Dendritic cell treated with granulocyte-macrophage colony-stimulating factor and Interleukin-4, amounts not matched to agents 40 ng/mL and 50 ng/mL, for 4 days (primary cell): ENCODE data around the gene CLEC2D.

ENCODE experiments used
- H3K27ac Mint-ChIP-seq: one replicate; pipeline ENCODE4 v1.8.0; 2022; ENCODE audit warnings: mild to moderate bottlenecking, mixed read lengths
- H3K27me3 Mint-ChIP-seq: one replicate; pipeline ENCODE4 v1.8.0; 2022; ENCODE audit warnings: mild to moderate bottlenecking, mixed read lengths
- H3K36me3 Mint-ChIP-seq: one replicate; pipeline ENCODE4 v1.8.0; 2022; ENCODE audit warnings: low read depth, mixed read lengths
- H3K4me1 Mint-ChIP-seq: one replicate; pipeline ENCODE4 v1.8.0; 2022; ENCODE audit warnings: low read depth, mixed read lengths
- H3K4me3 Mint-ChIP-seq: one replicate; pipeline ENCODE4 v1.8.0; 2022; ENCODE audit warnings: mild to moderate bottlenecking, moderate library complexity, mixed read lengths
- H3K9me3 Mint-ChIP-seq: one replicate; pipeline ENCODE4 v1.8.0; 2022; ENCODE audit warnings: mixed read lengths
- intact Hi-C: fragments of 100-400 bp; cut with micrococcal nuclease; formaldehyde crosslinking; loops from one replicate; pipeline ENCODE4 v1.15.0; 2022

The CLEC2D gene

DNA sequence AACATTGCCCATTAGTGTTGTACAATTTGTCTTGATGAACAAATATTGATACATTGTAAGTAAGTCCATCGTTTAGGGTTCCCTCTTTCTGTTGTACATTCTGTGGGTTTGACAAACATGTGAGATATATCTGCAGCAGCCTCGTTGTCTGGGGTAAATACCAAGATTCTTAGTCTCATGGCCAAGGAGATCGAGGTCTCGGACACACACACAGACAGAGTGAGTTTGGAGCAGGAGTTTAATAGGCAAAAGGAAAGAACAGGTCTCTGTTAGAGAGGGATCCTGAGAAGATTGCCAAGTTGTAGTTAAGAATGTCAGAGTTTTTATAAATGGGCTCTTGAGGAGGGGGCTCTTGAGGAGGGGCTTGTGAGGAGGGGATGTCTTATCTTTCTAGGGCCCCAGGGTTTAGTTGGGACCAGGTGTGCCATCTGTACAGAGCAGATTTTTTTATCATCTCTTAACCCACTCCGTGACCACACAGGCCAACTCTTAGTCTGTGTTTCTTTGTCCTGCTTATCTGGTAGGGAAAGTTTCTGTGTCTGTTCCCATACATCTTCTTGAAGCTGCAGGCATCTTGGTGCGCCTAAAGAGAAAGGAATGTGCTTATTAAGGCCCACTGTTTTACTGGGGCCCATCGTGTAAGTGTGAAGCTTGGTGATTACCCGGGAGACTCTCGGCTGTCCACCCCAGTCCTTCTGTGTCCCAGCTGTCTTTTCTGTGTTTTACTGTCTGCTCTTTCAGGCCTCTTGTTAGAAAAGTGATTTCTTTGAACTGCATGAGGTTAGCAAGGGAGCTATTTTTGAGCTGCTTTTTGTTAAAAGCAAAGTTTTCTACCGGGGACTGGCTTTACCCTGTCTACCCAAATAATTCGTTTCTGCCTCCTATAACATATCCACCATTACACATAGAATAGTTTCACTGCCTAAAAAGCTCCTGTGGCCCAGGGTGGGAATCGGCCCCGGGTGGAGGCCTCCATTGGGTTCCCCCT lies 22.4 kb upstream of the CLEC2D start:
- peaks cover 41% of the 10 kb centered on the region for H3K4me1 Mint-ChIP-seq
- no peaks in the 10 kb centered on the region for H3K27me3 Mint-ChIP-seq
- H3K4me3 Mint-ChIP-seq: peak overlapping the region; percentile 97
- H3K36me3 Mint-ChIP-seq: peaks cover 36% of the 10 kb centered on the region
- H3K27ac Mint-ChIP-seq: peak overlapping the region; percentile 96
- peaks cover 8% of the 10 kb centered on the region for H3K9me3 Mint-ChIP-seq
- intact Hi-C loops: no loop called here

DNA sequence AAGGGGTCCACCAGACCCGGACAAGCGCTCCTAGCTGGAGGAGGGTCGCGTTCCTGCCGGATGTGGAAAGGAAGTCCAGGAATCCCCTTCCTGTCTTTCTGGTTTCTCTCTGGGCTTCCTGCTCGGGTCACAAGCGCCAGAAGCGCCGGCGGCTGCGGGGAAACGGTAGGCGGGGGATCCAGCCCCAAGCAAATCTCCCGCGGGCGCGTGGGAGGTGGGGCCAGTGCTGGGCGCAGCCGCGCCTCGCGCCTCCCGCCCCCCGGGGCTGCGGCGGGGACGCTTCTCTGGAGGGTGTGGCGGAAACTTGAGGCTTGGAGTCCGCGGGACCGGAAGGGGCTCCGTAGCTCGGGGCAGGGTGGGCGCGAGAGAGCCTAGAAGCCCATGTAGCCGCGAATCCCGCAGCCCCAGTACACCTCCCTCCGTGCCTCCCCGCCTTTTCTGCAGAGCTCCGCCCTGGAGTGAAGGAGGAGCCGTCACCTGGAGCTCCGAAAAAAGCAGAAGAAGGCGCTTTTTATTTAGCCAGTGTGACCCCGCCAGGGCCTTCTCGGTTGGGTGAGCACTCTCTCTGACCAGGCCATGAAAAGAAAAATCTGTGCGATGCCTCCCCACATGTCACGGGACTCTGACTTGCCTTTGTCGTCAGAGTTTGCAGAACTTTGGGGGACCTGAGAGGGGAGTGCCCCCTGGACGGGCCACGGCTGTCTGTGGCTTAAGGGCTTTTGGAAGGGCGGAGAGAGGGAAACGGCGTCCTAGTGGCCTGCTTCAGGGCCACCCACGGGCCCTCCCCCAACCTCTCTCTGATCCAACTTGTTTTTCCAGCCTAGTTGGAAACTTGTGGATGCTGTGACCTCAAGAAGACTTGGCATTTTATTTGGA lies 21.4 kb upstream of the CLEC2D start:
- Mint-ChIP-seq H3K4me1 (peaks cover 44% of the 10 kb centered on the region), H3K9me3 (peaks cover 8% of the 10 kb centered on the region), H3K27ac (peak overlapping the region; percentile 96), H3K27me3 (no peaks in the 10 kb centered on the region), H3K36me3 (peaks cover 39% of the 10 kb centered on the region), H3K4me3 (peak overlapping the region; percentile 97)
- intact Hi-C loops: no loop called here

DNA sequence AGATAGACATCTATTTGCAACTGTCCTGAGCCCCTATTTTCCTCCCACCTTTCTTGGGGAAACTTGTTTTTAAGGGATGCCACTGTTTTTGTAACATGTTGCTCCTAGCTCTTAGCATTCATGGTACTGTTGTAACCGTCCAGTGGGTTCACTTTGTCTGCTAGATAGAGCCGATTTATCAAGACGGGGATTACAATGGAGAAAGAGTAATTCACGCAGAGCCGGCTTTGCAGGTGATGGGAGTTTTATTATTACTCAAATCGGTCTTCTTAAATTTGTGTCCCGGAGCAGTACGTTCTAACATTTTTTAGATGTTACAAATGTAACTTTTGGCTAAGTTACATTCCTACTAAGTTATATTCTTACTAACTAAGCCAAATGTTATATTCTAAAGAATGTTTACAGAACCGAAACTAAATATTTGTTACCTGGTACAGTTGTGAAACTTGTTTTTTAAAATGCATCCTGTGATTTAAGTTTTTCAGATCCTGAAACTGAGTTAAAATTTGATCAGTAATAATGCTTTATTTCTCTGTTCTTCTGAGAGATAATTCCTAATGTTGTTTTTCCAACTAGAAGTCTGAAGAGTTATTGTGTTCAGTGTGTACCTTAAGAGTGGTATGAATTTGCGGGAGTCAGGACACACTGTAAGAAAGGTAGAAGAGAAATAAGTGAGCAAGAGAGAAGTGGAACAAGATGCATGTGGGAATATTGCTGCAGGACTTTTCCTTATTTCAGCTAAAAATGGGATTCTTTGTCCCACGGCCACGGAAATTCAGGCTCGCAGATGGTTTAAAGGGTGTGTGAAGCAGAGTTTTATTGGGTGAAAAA lies 20.6 kb upstream of the CLEC2D start:
- intact Hi-C loops: no loop called here
- Mint-ChIP-seq H3K9me3 (peaks cover 8% of the 10 kb centered on the region), H3K27ac (peak overlapping the region; percentile 96), H3K27me3 (no peaks in the 10 kb centered on the region), H3K4me1 (peaks cover 45% of the 10 kb centered on the region), H3K36me3 (peaks cover 47% of the 10 kb centered on the region), H3K4me3 (peak overlapping the region; percentile 97)

- Mint-ChIP-seq H3K36me3 (peaks cover 54% of the 10 kb centered on the region), H3K4me1 (peaks cover 48% of the 10 kb centered on the region), H3K27ac (peak overlapping the region; percentile 96), H3K9me3 (peaks cover 8% of the 10 kb centered on the region), H3K4me3 (peak overlapping the region; percentile 97), H3K27me3 (no peaks in the 10 kb centered on the region)
- intact Hi-C loops: no loop called here
Observed at GRCh38 chr12:9649532-9649940, 20.0 kb upstream of the CLEC2D start.

- H3K9me3 Mint-ChIP-seq: peaks cover 8% of the 10 kb centered on the region
- H3K4me1 Mint-ChIP-seq: peaks cover 48% of the 10 kb centered on the region
- H3K36me3 Mint-ChIP-seq: peaks cover 60% of the 10 kb centered on the region
- H3K27ac Mint-ChIP-seq: peak overlapping the region; percentile 96
- H3K4me3 Mint-ChIP-seq: peak overlapping the region; percentile 97
- no peaks in the 10 kb centered on the region for H3K27me3 Mint-ChIP-seq
- intact Hi-C loops: loop anchor here (5.0 kb wide), 1 partner anchor 77 kb away; no protein-coding TSS in a partner anchor
Observed at GRCh38 chr12:9650151-9650576, 19.3 kb upstream of the CLEC2D start.

DNA sequence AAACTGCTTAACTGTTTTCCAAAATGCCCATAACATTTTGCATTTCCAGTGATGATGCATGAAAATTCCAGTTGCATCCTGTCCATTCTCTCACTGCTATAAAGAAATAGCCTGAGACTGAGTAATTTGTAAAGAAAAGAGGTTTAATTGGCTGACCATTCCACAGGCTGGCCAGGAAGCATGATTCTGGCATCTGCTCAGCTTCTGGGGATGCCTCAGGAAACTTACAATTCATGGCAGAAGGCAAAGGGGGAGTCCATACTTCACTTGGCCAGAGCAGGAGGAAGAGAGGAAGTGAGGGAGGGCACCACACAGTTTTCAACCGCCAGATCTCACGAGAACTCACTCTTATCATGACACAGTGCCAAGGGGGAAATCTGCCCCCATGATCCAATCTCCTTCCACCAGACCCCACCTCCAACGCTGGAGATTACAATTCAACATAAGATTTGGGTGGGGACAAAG lies 18.2 kb upstream of the CLEC2D start:
- no peaks in the 10 kb centered on the region for H3K27me3 Mint-ChIP-seq
- intact Hi-C loops: loop anchor here (5.0 kb wide), 1 partner anchor 76 kb away; no protein-coding TSS in a partner anchor
- H3K9me3 Mint-ChIP-seq: peaks cover 8% of the 10 kb centered on the region
- H3K27ac Mint-ChIP-seq: peak overlapping the region; percentile 96
- H3K36me3 Mint-ChIP-seq: peaks cover 71% of the 10 kb centered on the region
- H3K4me1 Mint-ChIP-seq: peaks cover 57% of the 10 kb centered on the region
- H3K4me3 Mint-ChIP-seq: no peak overlapping the region

DNA sequence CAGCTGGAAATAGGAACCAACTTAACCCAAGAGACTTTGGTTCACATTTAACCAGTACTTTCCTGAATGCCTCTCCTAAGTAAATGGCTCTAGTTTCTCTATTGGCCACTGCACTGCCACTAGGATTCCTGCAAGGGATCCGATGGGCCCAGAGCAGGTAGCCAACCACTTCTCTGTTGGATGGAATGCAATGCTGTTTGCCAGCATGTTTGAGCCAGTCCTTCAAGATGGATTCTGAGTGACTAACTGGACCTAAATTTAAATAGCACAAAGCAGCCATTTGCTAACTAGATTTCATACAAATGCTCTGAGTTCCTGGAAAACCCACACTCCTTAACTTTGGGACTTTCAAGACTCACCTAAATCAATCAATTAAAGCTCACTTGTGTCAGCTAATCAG lies 9.5 kb upstream of the CLEC2D start:
- Mint-ChIP-seq H3K36me3 (peaks cover 97% of the 10 kb centered on the region), H3K27me3 (no peaks in the 10 kb centered on the region), H3K4me3 (no peak overlapping the region), H3K9me3 (no peaks in the 10 kb centered on the region), H3K27ac (no peak overlapping the region), H3K4me1 (peaks cover 8% of the 10 kb centered on the region)
- intact Hi-C loops: no loop called here

- H3K9me3 Mint-ChIP-seq: no peaks in the 10 kb centered on the region
- no peak overlapping the region for H3K27ac Mint-ChIP-seq
- H3K4me1 Mint-ChIP-seq: no peaks in the 10 kb centered on the region
- intact Hi-C loops: no loop called here
- H3K36me3 Mint-ChIP-seq: peaks cover 97% of the 10 kb centered on the region
- H3K27me3 Mint-ChIP-seq: no peaks in the 10 kb centered on the region
- no peak overlapping the region for H3K4me3 Mint-ChIP-seq
Observed at GRCh38 chr12:9661720-9662119, 7.8 kb upstream of the CLEC2D start.

DNA sequence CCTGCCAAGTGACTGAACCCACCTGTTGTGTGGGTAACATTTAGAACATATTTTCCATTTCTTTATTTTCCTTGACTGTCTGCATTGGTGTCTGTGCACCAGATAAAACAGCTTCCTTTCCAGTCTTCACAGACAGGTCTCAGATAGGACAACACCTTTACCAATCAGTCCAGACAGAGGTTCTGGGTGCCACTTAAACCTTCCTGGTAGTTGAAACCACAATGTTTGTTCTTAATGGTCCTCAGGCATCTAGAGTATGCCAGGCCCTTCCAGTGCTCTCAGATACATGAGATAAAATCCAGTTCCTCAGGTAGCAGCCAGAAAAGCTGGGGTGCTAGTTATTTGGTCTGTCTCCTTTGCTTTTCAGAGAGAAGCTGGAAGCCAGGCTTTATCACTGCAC lies 7.0 kb upstream of the CLEC2D start:
- Mint-ChIP-seq H3K4me1 (no peaks in the 10 kb centered on the region), H3K9me3 (no peaks in the 10 kb centered on the region), H3K27me3 (no peaks in the 10 kb centered on the region), H3K36me3 (peaks cover 97% of the 10 kb centered on the region), H3K4me3 (no peak overlapping the region), H3K27ac (no peak overlapping the region)
- intact Hi-C loops: no loop called here

GRCh38 chr12:9667403-9668160 lies 1.9 kb upstream of the CLEC2D start:
- Mint-ChIP-seq H3K27me3 (no peaks in the 10 kb centered on the region), H3K36me3 (peaks cover 87% of the 10 kb centered on the region), H3K4me1 (peaks cover 8% of the 10 kb centered on the region), H3K27ac (no peak overlapping the region), H3K9me3 (no peaks in the 10 kb centered on the region), H3K4me3 (no peak overlapping the region)
- intact Hi-C loops: no loop called here

DNA sequence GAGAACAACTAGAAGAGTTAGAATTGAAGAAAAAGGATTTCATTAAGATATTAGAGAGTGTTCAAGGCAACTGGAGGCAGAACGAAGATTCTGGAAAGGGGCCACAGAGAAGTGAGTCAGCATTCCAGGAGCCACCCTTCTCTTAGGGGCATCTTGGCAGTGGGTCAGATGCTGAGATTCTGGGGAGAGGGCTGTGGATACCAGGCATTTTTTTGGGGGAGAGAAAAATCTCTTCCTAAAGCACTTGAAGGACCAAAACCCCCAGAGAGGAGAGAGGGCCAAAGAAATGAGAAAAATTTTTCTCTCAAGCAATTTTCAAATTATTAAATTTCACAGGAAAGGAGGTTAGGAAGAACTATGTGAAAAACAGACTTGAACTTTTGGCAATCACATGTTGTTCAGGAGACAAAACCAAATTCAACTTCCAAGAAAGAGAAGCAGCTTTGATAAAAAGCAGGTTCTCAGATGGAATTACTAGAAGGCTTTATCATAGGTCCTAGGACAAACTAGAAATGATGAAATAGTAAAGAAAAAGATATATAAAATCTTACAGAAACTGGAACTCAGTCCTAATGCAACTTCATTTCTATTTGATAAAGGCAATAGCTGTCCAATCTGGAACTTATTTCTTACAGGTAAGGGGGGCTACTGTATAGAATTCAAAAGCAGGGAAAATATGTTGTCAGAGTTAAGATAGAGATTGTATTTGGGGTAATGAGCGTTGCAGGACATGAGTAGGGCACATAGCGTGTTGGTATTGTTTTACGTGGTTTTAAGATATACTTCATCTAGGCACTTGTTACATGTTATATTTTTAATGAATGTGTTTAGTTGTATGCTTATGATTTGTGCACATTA lies 1.1 kb upstream of the CLEC2D start:
- Mint-ChIP-seq H3K4me3 (no peak overlapping the region), H3K36me3 (peaks cover 87% of the 10 kb centered on the region), H3K27me3 (no peaks in the 10 kb centered on the region), H3K27ac (no peak overlapping the region), H3K4me1 (peaks cover 16% of the 10 kb centered on the region), H3K9me3 (no peaks in the 10 kb centered on the region)
- intact Hi-C loops: no loop called here

DNA sequence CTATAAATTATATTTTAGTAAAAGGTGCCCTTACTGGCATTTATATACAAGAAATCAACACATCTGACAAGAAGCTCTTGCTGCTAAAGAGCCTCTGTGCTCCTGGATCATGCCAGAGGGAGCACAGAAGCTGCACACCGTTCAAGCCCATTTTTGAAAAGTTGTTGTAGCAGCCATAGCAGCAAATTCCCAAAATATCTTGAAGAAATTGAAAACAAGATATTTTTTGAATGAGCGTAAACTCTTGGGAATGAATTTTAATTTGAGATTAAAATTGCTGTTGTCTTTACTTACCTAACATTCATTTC lies 540 bp upstream of the CLEC2D start:
- Mint-ChIP-seq H3K27ac (no peak overlapping the region), H3K27me3 (no peaks in the 10 kb centered on the region), H3K4me1 (peaks cover 20% of the 10 kb centered on the region), H3K4me3 (no peak overlapping the region), H3K9me3 (no peaks in the 10 kb centered on the region), H3K36me3 (peaks cover 87% of the 10 kb centered on the region)
- intact Hi-C loops: no loop called here
